HL-60 (cell line): Measurements from ENCODE around the gene NT5DC3.
A peak's percentile ranks its signal among the peaks of the same experiment; 100 is the strongest.

Experiments used
- DNase-seq, 2 experiments: peaks; one replicate each; pipeline ENCODE4 v3.0.0-alpha.2; 2010 to 2020; ENCODE audit warnings: low read depth in 1 of 2, low spot score in 1 of 2
- H3K27ac ChIP-seq: fragments of 250-450 bp; sonication (Bioruptor Pico); replicated peaks from 2 replicates; pipeline ENCODE4 v1.5.1; 2020; ENCODE audit warnings: mild to moderate bottlenecking, moderate library complexity
- H3K27me3 ChIP-seq: fragments of 250-450 bp; sonication (Bioruptor Pico); 2 replicates; pipeline ENCODE4 v1.5.1; 2021; ENCODE audit warnings: mild to moderate bottlenecking, moderate library complexity; ENCODE audit not compliant: insufficient read depth, poor library complexity, severe bottlenecking
- H3K4me3 ChIP-seq: replicated peaks from 2 replicates; pipeline ENCODE4 v1.5.1; 2011; ENCODE audit warnings: mild to moderate bottlenecking, control low read depth, low read length; ENCODE audit not compliant: insufficient read depth
- CTCF ChIP-seq: IDR thresholded peaks from one replicate; pipeline ENCODE4 v1.5.1; 2011; ENCODE audit warnings: low read length, control low read depth, inconsistent platforms; ENCODE audit not compliant: insufficient read depth
- GABPA ChIP-seq: IDR thresholded peaks from 2 replicates; pipeline ENCODE4 v1.6.1; 2012; ENCODE audit warnings: low read depth
- POLR2AphosphoS5 ChIP-seq: IDR thresholded peaks from 2 replicates; pipeline ENCODE4 v1.6.1; 2012; ENCODE audit warnings: low read depth
- REST ChIP-seq: IDR thresholded peaks from 2 replicates; pipeline ENCODE4 v1.6.1; 2012; ENCODE audit warnings: low read depth; ENCODE audit not compliant: insufficient replicate concordance
- SPI1 ChIP-seq: IDR thresholded peaks from 2 replicates; pipeline ENCODE4 v1.6.1; 2012; ENCODE audit warnings: low read depth, mild to moderate bottlenecking, borderline replicate concordance
- long read RNA-seq: library from polyadenylated mRNA; unstranded; transcript quantifications from one replicate; pipeline ENCODE4 v2.0.0, GENCODE V29; 2020

NT5DC3 gene
- long read RNA-seq, partial matches to known transcripts: 0 of 2 reads
- long read RNA-seq, other reads (novel, unspliced or antisense): 2 of 2 reads

- Histone ChIP-seq H3K4me3 (peak within 1 kb of the TSS; percentile 95), H3K27ac (peak within 1 kb of the TSS; percentile 54), H3K27me3 (no peaks in the 10 kb centered on the region)
- DNase-seq: peak; percentile 78 to 80
- TF ChIP-seq SPI1 (no peak), CTCF (no peak), POLR2AphosphoS5 (peak; percentile 86)
Measured at GRCh38 chr12:103840876-103841689, at the start of gene NT5DC3. TSS of gene NT5DC3 (minus strand) at chr12:103841234. CDS start at chr12:103841156, 78 bp downstream.

GRCh38 chr12:103887738-103888137, 46.7 kb upstream of the NT5DC3 start:
- TF ChIP-seq CTCF: no peak
- no peak for TF ChIP-seq POLR2AphosphoS5
- no peak for TF ChIP-seq REST
- no peak for TF ChIP-seq SPI1
- Histone ChIP-seq H3K27ac (no peak overlapping the region), H3K4me3 (no peak overlapping the region), H3K27me3 (no peaks in the 10 kb centered on the region)
- no peak for DNase-seq

GRCh38 chr12:103886195-103886797, 45.3 kb upstream of the NT5DC3 start:
- no peak for DNase-seq
- H3K4me3 ChIP-seq: no peak overlapping the region
- no peak overlapping the region for H3K27ac ChIP-seq
- TF ChIP-seq POLR2AphosphoS5 (no peak), GABPA (no peak), REST (no peak), CTCF (no peak), SPI1 (no peak)
- H3K27me3 ChIP-seq: no peaks in the 10 kb centered on the region
